GM23338 (cell line): ENCODE measurements around the gene ITPR3. TPM values are rescaled to one million over a fixed set of nuclear protein-coding genes. Genes with fewer than 3 reads are reported as not detected.
A peak's percentile ranks its signal among the peaks of the same experiment; 100 is the strongest.

ENCODE experiments used
- ATAC-seq: fragments of 200-7000 bp; cut with Tn5 transposase; 3 replicates; pipeline ENCODE4 v1.9.1; 2020
- DNase-seq: peaks from one replicate; pipeline ENCODE4 v3.0.0-alpha.2; 2015; ENCODE audit warnings: low spot score
- H2AFZ ChIP-seq: fragments of 200-600 bp; sonication (generic); 2 replicates; pipeline ENCODE4 v1.8.0; 2016; ENCODE audit warnings: antibody characterized with exemption, mild to moderate bottlenecking, moderate library complexity
- H3F3A ChIP-seq: fragments of 200-600 bp; sonication (generic); replicated peaks from 2 replicates; pipeline ENCODE4 v1.8.0; 2017; ENCODE audit warnings: antibody characterized with exemption, mixed run types, low read depth
- H3K27ac ChIP-seq: fragments of 200-600 bp; sonication (generic); 2 replicates; pipeline ENCODE4 v1.6.1; 2016; ENCODE audit warnings: low read depth
- H3K27me3 ChIP-seq: fragments of 200-600 bp; sonication (generic); 2 replicates; pipeline ENCODE4 v1.8.0; 2016; ENCODE audit warnings: mild to moderate bottlenecking, mixed run types, moderate library complexity; ENCODE audit not compliant: insufficient read depth
- H3K36me3 ChIP-seq: fragments of 200-600 bp; sonication (generic); 2 replicates; pipeline ENCODE4 v1.8.0; 2016; ENCODE audit warnings: mild to moderate bottlenecking; ENCODE audit not compliant: insufficient read depth
- H3K4me1 ChIP-seq: fragments of 200-600 bp; sonication (generic); 2 replicates; pipeline ENCODE4 v1.8.0; 2016; ENCODE audit warnings: mild to moderate bottlenecking, moderate library complexity; ENCODE audit not compliant: insufficient read depth
- H3K4me2 ChIP-seq: fragments of 200-600 bp; sonication (generic); 2 replicates; pipeline ENCODE4 v1.7.1; 2017; ENCODE audit warnings: mixed run types
- H3K4me3 ChIP-seq: fragments of 200-600 bp; sonication (generic); 2 replicates; pipeline ENCODE4 v1.6.1; 2016; ENCODE audit warnings: mixed run types
- H3K79me2 ChIP-seq: fragments of 200-600 bp; sonication (generic); replicated peaks from 2 replicates; pipeline ENCODE4 v1.8.0; 2017; ENCODE audit warnings: mild to moderate bottlenecking; ENCODE audit not compliant: insufficient read depth
- H3K9me2 ChIP-seq: fragments of 200-600 bp; sonication (generic); 2 replicates; pipeline ENCODE4 v1.8.0; 2017; ENCODE audit not compliant: insufficient read depth
- H4K20me1 ChIP-seq: fragments of 200-600 bp; sonication (generic); replicated peaks from 2 replicates; pipeline ENCODE4 v1.8.0; 2017; ENCODE audit warnings: mild to moderate bottlenecking; ENCODE audit not compliant: insufficient read depth
- H3K27ac Mint-ChIP-seq: 2 replicates; pipeline ENCODE4 v1.8.0; 2020; ENCODE audit warnings: inconsistent platforms, mild to moderate bottlenecking, moderate library complexity, mixed read lengths
- H3K27me3 Mint-ChIP-seq: 3 replicates; pipeline ENCODE4 v1.8.0; 2022; ENCODE audit warnings: low read depth, mild to moderate bottlenecking, moderate library complexity, mixed read lengths, inconsistent platforms; ENCODE audit not compliant: insufficient read depth, poor library complexity
- H3K36me3 Mint-ChIP-seq: 3 replicates; pipeline ENCODE4 v1.8.0; 2021; ENCODE audit warnings: low read depth, mild to moderate bottlenecking, inconsistent platforms, moderate library complexity, mixed read lengths
- H3K4me1 Mint-ChIP-seq: 3 replicates; pipeline ENCODE4 v1.8.0; 2020; ENCODE audit warnings: mild to moderate bottlenecking, inconsistent platforms, mixed read lengths
- H3K4me3 Mint-ChIP-seq: 3 replicates; pipeline ENCODE4 v1.8.0; 2021; ENCODE audit warnings: moderate library complexity, mild to moderate bottlenecking, inconsistent platforms, mixed read lengths
- H3K9me3 Mint-ChIP-seq: 3 replicates; pipeline ENCODE4 v1.8.0; 2020; ENCODE audit warnings: moderate library complexity, mild to moderate bottlenecking, inconsistent platforms, mixed read lengths
- CREB1 ChIP-seq: fragments of 250-450 bp; sonication (Bioruptor Pico); IDR thresholded peaks from 2 replicates; pipeline ENCODE4 v1.5.0; 2020; ENCODE audit warnings: low read depth, mild to moderate bottlenecking, moderate library complexity
- EZH2 ChIP-seq: fragments of 200-600 bp; sonication (generic); IDR thresholded peaks from one replicate; pipeline ENCODE4 v1.8.0; 2017; ENCODE audit warnings: antibody characterized with exemption, mild to moderate bottlenecking, low read depth; ENCODE audit not compliant: unreplicated experiment
- EZH2phosphoT487 ChIP-seq: fragments of 200-600 bp; sonication (generic); IDR thresholded peaks from one replicate; pipeline ENCODE4 v1.8.1; 2018; ENCODE audit warnings: antibody characterized with exemption; ENCODE audit not compliant: unreplicated experiment
- JUNB ChIP-seq: IDR thresholded peaks from one replicate; pipeline ENCODE4 v1.6.1; 2016; ENCODE audit warnings: antibody characterized with exemption; ENCODE audit not compliant: unreplicated experiment
- NANOG ChIP-seq: IDR thresholded peaks from 2 replicates; pipeline ENCODE4 v1.6.1; 2016; ENCODE audit warnings: antibody characterized with exemption, borderline replicate concordance
- POLR2AphosphoS5 ChIP-seq: IDR thresholded peaks from 2 replicates; pipeline ENCODE4 v1.6.1; 2016; ENCODE audit warnings: antibody characterized with exemption, low read depth
- STAT1 ChIP-seq: IDR thresholded peaks from one replicate; pipeline ENCODE4 v1.6.1; 2016; ENCODE audit warnings: antibody characterized with exemption; ENCODE audit not compliant: unreplicated experiment
- ZNF114 ChIP-seq: fragments of 250-450 bp; sonication (Bioruptor Pico); IDR thresholded peaks from 2 replicates; pipeline ENCODE4 v1.5.0; 2020; ENCODE audit warnings: mild to moderate bottlenecking, moderate library complexity
- ZNF331 ChIP-seq: fragments of 250-450 bp; sonication (Bioruptor Pico); IDR thresholded peaks from 2 replicates; pipeline ENCODE4 v1.5.0; 2020; ENCODE audit warnings: low read depth, mild to moderate bottlenecking, moderate library complexity
- polyA plus RNA-seq: library from polyadenylated mRNA; unstranded; fragments of >200 nt; fragmentation: Nextera tagmentation; extraction: Ambion mirVana; gene quantifications from 2 replicates; pipeline ENCODE4 v1.2.1, GENCODE V29; 2016
- total RNA-seq: library from RNA; depleted of rRNA; stranded (reverse); fragments of >200 nt; shearing (Covaris generic); gene quantifications from 2 replicates; pipeline ENCODE4 v1.2.3, GENCODE V29; 2014
- TF ChIP-seq, protein P1 (sequence below): IDR thresholded peaks from 2 replicates; pipeline ENCODE4 v1.6.1; 2016; ENCODE audit warnings: antibody characterized with exemption
- TF ChIP-seq, protein P2 (sequence below): fragments of 250-450 bp; sonication (Bioruptor Pico); IDR thresholded peaks from 2 replicates; pipeline ENCODE4 v1.5.0; 2020; ENCODE audit warnings: mild to moderate bottlenecking, moderate library complexity
- TF ChIP-seq, protein P3 (sequence below), 2 experiments: fragments of 200-600 bp in 1 of 2; sonication (generic) in 1 of 2; conservative IDR thresholded peaks; 2 replicates each; pipeline versions ENCODE4 v1.5.1 to v1.6.1; 2016 to 2017; ENCODE audit warnings: antibody characterized with exemption in 2 of 2, low read depth in 2 of 2, mild to moderate bottlenecking in 2 of 2, moderate library complexity in 1 of 2
- TF ChIP-seq, protein P4 (sequence below): IDR thresholded peaks from one replicate; pipeline ENCODE4 v1.6.1; 2018; ENCODE audit warnings: antibody characterized with exemption; ENCODE audit not compliant: unreplicated experiment

Gene ITPR3
- total and polyA plus RNA-seq, 2 experiments from 2014 or later: 7.3 to 31.9 TPM

DNA sequence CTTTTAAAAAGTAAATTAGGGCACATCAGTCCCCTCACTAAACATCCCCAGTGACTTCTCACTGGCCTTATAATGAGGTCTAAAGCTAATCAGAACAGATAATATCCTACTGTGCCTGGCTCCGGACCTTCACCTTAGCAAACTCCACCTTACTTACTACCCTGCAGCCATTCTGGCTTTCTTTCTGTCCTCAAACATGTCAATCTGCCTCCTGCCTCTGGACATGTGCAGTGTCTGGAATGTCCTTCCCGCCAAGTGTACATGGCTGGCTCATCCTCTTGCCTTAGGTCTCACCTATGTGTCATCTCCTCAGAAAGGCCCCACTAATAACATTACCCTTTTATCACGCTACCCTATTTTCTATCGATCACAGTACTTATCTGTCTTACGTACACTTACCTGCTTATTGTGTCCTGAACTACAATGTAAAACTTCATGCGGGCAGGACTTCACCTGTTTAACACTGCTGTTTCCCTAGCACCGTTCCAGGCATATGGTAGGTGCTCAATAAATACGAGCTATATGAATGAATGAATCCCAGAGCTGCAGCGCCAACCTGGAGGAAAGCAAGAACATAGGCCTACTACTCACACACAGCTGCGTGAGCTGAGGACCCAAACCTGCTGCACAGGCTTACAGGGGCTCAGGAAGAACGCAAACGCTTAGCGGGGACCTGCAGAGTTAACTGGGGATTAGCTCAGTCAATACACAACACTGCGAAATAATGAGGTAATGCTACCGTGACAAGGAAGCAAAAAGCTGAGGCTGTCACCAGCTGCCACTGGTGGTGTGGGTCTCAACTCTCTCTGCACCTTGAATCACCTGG, 89.4 kb downstream of the ITPR3 start:
- ATAC-seq (no peak), DNase-seq (no peak)
- Mint-ChIP-seq H3K4me1 (peaks cover 45% of the 10 kb centered on the region), H3K27ac (no peak overlapping the region; the same call in 1 of the 2 replicates), H3K27me3 (peaks cover 14% of the 10 kb centered on the region), H3K9me3 (no peaks in the 10 kb centered on the region), H3K36me3 (peaks cover 40% of the 10 kb centered on the region), H3K4me3 (peak overlapping the region; percentile 88)
- TF ChIP-seq JUNB (no peak), EZH2 (no peak), STAT1 (no peak), NANOG (no peak), ZNF331 (no peak), EZH2phosphoT487 (no peak), ZNF114 (no peak), CREB1 (CRISPR knock-in tag) (no peak), POLR2AphosphoS5 (no peak)
- TF ChIP-seq, protein P1, sequence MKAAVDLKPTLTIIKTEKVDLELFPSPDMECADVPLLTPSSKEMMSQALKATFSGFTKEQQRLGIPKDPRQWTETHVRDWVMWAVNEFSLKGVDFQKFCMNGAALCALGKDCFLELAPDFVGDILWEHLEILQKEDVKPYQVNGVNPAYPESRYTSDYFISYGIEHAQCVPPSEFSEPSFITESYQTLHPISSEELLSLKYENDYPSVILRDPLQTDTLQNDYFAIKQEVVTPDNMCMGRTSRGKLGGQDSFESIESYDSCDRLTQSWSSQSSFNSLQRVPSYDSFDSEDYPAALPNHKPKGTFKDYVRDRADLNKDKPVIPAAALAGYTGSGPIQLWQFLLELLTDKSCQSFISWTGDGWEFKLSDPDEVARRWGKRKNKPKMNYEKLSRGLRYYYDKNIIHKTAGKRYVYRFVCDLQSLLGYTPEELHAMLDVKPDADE: no peak
- TF ChIP-seq, protein P2, sequence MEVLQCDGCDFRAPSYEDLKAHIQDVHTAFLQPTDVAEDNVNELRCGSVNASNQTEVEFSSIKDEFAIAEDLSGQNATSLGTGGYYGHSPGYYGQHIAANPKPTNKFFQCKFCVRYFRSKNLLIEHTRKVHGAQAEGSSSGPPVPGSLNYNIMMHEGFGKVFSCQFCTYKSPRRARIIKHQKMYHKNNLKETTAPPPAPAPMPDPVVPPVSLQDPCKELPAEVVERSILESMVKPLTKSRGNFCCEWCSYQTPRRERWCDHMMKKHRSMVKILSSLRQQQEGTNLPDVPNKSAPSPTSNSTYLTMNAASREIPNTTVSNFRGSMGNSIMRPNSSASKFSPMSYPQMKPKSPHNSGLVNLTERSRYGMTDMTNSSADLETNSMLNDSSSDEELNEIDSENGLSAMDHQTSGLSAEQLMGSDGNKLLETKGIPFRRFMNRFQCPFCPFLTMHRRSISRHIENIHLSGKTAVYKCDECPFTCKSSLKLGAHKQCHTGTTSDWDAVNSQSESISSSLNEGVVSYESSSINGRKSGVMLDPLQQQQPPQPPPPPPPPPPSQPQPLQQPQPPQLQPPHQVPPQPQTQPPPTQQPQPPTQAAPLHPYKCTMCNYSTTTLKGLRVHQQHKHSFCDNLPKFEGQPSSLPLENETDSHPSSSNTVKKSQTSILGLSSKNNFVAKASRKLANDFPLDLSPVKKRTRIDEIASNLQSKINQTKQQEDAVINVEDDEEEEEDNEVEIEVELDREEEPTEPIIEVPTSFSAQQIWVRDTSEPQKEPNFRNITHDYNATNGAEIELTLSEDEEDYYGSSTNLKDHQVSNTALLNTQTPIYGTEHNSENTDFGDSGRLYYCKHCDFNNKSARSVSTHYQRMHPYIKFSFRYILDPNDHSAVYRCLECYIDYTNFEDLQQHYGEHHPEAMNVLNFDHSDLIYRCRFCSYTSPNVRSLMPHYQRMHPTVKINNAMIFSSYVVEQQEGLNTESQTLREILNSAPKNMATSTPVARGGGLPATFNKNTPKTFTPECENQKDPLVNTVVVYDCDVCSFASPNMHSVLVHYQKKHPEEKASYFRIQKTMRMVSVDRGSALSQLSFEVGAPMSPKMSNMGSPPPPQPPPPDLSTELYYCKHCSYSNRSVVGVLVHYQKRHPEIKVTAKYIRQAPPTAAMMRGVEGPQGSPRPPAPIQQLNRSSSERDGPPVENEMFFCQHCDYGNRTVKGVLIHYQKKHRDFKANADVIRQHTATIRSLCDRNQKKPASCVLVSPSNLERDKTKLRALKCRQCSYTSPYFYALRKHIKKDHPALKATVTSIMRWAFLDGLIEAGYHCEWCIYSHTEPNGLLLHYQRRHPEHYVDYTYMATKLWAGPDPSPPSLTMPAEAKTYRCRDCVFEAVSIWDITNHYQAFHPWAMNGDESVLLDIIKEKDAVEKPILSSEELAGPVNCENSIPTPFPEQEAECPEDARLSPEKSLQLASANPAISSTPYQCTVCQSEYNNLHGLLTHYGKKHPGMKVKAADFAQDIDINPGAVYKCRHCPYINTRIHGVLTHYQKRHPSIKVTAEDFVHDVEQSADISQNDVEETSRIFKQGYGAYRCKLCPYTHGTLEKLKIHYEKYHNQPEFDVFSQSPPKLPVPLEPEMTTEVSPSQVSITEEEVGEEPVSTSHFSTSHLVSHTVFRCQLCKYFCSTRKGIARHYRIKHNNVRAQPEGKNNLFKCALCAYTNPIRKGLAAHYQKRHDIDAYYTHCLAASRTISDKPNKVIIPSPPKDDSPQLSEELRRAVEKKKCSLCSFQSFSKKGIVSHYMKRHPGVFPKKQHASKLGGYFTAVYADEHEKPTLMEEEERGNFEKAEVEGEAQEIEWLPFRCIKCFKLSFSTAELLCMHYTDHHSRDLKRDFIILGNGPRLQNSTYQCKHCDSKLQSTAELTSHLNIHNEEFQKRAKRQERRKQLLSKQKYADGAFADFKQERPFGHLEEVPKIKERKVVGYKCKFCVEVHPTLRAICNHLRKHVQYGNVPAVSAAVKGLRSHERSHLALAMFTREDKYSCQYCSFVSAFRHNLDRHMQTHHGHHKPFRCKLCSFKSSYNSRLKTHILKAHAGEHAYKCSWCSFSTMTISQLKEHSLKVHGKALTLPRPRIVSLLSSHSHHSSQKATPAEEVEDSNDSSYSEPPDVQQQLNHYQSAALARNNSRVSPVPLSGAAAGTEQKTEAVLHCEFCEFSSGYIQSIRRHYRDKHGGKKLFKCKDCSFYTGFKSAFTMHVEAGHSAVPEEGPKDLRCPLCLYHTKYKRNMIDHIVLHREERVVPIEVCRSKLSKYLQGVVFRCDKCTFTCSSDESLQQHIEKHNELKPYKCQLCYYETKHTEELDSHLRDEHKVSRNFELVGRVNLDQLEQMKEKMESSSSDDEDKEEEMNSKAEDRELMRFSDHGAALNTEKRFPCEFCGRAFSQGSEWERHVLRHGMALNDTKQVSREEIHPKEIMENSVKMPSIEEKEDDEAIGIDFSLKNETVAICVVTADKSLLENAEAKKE: no peak
- TF ChIP-seq, protein P3, sequence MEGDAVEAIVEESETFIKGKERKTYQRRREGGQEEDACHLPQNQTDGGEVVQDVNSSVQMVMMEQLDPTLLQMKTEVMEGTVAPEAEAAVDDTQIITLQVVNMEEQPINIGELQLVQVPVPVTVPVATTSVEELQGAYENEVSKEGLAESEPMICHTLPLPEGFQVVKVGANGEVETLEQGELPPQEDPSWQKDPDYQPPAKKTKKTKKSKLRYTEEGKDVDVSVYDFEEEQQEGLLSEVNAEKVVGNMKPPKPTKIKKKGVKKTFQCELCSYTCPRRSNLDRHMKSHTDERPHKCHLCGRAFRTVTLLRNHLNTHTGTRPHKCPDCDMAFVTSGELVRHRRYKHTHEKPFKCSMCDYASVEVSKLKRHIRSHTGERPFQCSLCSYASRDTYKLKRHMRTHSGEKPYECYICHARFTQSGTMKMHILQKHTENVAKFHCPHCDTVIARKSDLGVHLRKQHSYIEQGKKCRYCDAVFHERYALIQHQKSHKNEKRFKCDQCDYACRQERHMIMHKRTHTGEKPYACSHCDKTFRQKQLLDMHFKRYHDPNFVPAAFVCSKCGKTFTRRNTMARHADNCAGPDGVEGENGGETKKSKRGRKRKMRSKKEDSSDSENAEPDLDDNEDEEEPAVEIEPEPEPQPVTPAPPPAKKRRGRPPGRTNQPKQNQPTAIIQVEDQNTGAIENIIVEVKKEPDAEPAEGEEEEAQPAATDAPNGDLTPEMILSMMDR (conservative IDR thresholded peaks at IDR 0.05; ENCODE audit: low read depth in 2 of 2): no peak
- TF ChIP-seq, protein P4, sequence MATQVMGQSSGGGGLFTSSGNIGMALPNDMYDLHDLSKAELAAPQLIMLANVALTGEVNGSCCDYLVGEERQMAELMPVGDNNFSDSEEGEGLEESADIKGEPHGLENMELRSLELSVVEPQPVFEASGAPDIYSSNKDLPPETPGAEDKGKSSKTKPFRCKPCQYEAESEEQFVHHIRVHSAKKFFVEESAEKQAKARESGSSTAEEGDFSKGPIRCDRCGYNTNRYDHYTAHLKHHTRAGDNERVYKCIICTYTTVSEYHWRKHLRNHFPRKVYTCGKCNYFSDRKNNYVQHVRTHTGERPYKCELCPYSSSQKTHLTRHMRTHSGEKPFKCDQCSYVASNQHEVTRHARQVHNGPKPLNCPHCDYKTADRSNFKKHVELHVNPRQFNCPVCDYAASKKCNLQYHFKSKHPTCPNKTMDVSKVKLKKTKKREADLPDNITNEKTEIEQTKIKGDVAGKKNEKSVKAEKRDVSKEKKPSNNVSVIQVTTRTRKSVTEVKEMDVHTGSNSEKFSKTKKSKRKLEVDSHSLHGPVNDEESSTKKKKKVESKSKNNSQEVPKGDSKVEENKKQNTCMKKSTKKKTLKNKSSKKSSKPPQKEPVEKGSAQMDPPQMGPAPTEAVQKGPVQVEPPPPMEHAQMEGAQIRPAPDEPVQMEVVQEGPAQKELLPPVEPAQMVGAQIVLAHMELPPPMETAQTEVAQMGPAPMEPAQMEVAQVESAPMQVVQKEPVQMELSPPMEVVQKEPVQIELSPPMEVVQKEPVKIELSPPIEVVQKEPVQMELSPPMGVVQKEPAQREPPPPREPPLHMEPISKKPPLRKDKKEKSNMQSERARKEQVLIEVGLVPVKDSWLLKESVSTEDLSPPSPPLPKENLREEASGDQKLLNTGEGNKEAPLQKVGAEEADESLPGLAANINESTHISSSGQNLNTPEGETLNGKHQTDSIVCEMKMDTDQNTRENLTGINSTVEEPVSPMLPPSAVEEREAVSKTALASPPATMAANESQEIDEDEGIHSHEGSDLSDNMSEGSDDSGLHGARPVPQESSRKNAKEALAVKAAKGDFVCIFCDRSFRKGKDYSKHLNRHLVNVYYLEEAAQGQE: no peak
- H3K27ac ChIP-seq: no peak overlapping the region
- H3K36me3 ChIP-seq: peaks cover 21% of the 10 kb centered on the region
- no peaks in the 10 kb centered on the region; the same call in 1 of the 2 replicates for H3F3A ChIP-seq
- peaks cover 10% of the 10 kb centered on the region for H3K4me1 ChIP-seq
- no peaks in the 10 kb centered on the region for H3K9me2 ChIP-seq
- peaks cover 13% of the 10 kb centered on the region for H3K79me2 ChIP-seq
- peak overlapping the region; percentile 74 for H3K4me3 ChIP-seq
- H4K20me1 ChIP-seq: peaks cover 18% of the 10 kb centered on the region
- H3K27me3 ChIP-seq: no peaks in the 10 kb centered on the region
- H3K4me2 ChIP-seq: peak overlapping the region; percentile 80
- peak overlapping the region; percentile 97; the same call in 1 of the 2 replicates for H2AFZ ChIP-seq
